ENCODE results near the gene ARHGAP5.

Gene ARHGAP5

GRCh38 chr14:32075672-32076277 lies 1.3 kb upstream of the ARHGAP5 start:
- no peak for DNase-seq

- peak; percentile 97 for DNase-seq
Observed at GRCh38 chr14:32076278-32077080, 625 bp upstream of the ARHGAP5 start.

- DNase-seq = peak; percentile 29
Observed at GRCh38 chr14:32078023-32078857, 1.1 kb downstream of the ARHGAP5 start.

- no peak for DNase-seq
Observed at GRCh38 chr14:32078858-32079216, 1.7 kb downstream of the ARHGAP5 start.

- no peak for DNase-seq
Observed at GRCh38 chr14:32079264-32079663, 2.2 kb downstream of the ARHGAP5 start.

- no peak for DNase-seq
Observed at GRCh38 chr14:32080001-32080510, 3.0 kb downstream of the ARHGAP5 start.

GRCh38 chr14:32081901-32082300 lies 4.8 kb downstream of the ARHGAP5 start:
- DNase-seq = no peak

GRCh38 chr14:32083315-32083624 lies 6.2 kb downstream of the ARHGAP5 start:
- DNase-seq = no peak

- no peak for DNase-seq
Observed at GRCh38 chr14:32083789-32084188, 6.7 kb downstream of the ARHGAP5 start.

GRCh38 chr14:32085182-32085844 lies 8.2 kb downstream of the ARHGAP5 start:
- DNase-seq = no peak

- no peak for DNase-seq
Observed at GRCh38 chr14:32085845-32086383, 8.8 kb downstream of the ARHGAP5 start.

GRCh38 chr14:32087173-32087861 lies 10.2 kb downstream of the ARHGAP5 start:
- no peak for DNase-seq

- DNase-seq = no peak
Observed at GRCh38 chr14:32087907-32088306, 10.8 kb downstream of the ARHGAP5 start.

- no peak for DNase-seq
Observed at GRCh38 chr14:32090686-32091085, 13.6 kb downstream of the ARHGAP5 start.

GRCh38 chr14:32099473-32099872 lies 22.4 kb downstream of the ARHGAP5 start:
- no peak for DNase-seq

- DNase-seq = no peak
Observed at GRCh38 chr14:32100175-32100574, 23.1 kb downstream of the ARHGAP5 start.

- DNase-seq = no peak
Observed at GRCh38 chr14:32102152-32102787, 25.2 kb downstream of the ARHGAP5 start.

GRCh38 chr14:32102968-32103367 lies 25.9 kb downstream of the ARHGAP5 start:
- no peak for DNase-seq

GRCh38 chr14:32104308-32104707 lies 27.2 kb downstream of the ARHGAP5 start:
- no peak for DNase-seq

- DNase-seq = no peak
Observed at GRCh38 chr14:32104803-32105202, 27.7 kb downstream of the ARHGAP5 start.

GRCh38 chr14:32109676-32110547 lies 32.8 kb downstream of the ARHGAP5 start:
- DNase-seq = no peak

Data from NCI-H1092 (cell line).